Neutrophil (primary cell): Measurements from ENCODE around the gene PRKACB.

Experiments
- H3K27ac ChIP-seq: fragments of 200-600 bp; sonication (generic); 2 replicates; pipeline ENCODE4 v1.5.1; 2016; ENCODE audit warnings: mild to moderate bottlenecking, moderate library complexity
- H3K27me3 ChIP-seq: fragments of 200-600 bp; sonication (generic); 2 replicates; pipeline ENCODE4 v1.6.0; 2016; ENCODE audit warnings: mild to moderate bottlenecking
- H3K36me3 ChIP-seq: fragments of 200-600 bp; sonication (generic); 2 replicates; pipeline ENCODE4 v1.5.1; 2017
- H3K4me1 ChIP-seq, 2 experiments: fragments of 200-600 bp in 1 of 2; sonication (generic) in 1 of 2; 1 replicate in 1 of 2; 2 replicates in 1 of 2; pipeline versions ENCODE4 v1.5.1 to v1.6.1; 2013 to 2016; ENCODE audit warnings: low read depth in 1 of 2, low read length in 1 of 2, mild to moderate bottlenecking in 1 of 2, moderate library complexity in 1 of 2; ENCODE audit not compliant: control insufficient read depth in 1 of 2, insufficient read depth in 1 of 2
- H3K4me3 ChIP-seq, 2 experiments: fragments of 200-600 bp in 1 of 2; sonication (generic) in 1 of 2; 1 replicate in 1 of 2; 2 replicates in 1 of 2; pipeline ENCODE4 v1.5.1; 2013 to 2016; ENCODE audit warnings: low read depth in 1 of 2, low read length in 1 of 2, mild to moderate bottlenecking in 1 of 2, moderate library complexity in 1 of 2
- H3K9me3 ChIP-seq: fragments of 200-600 bp; sonication (generic); 2 replicates; pipeline ENCODE4 v1.5.1; 2016
- CTCF ChIP-seq: fragments of 200-600 bp; sonication (generic); IDR thresholded peaks from 2 replicates; pipeline ENCODE4 v1.5.1; 2016; ENCODE audit warnings: antibody characterized with exemption

The PRKACB gene

DNA sequence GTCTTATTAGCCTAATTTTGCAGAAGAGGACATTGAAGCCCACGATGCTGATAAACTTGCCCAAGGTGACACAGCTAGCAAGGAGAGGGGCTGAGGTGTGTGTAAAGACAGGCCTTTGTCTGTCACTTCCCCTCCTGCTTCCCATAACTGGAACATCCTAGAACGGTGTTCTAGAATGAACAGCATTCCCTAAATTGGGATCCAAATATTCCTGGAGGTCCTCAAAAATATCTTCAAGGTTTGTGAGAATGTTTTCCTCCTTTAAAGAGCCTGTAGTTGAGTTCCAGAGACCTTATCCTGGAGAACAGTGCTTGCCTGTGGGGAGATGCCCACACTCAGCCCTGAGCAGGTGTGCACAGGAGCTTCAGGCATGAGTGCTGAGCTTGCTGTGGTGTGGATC is 115.9 kb downstream of the PRKACB start:
- no peak for TF ChIP-seq CTCF
- Histone ChIP-seq H3K36me3 (no peaks in the 10 kb centered on the region), H3K9me3 (no peaks in the 10 kb centered on the region), H3K27ac (no peak overlapping the region), H3K4me1 (no peaks in the 10 kb centered on the region), H3K27me3 (no peaks in the 10 kb centered on the region), H3K4me3 (no peak overlapping the region)

DNA sequence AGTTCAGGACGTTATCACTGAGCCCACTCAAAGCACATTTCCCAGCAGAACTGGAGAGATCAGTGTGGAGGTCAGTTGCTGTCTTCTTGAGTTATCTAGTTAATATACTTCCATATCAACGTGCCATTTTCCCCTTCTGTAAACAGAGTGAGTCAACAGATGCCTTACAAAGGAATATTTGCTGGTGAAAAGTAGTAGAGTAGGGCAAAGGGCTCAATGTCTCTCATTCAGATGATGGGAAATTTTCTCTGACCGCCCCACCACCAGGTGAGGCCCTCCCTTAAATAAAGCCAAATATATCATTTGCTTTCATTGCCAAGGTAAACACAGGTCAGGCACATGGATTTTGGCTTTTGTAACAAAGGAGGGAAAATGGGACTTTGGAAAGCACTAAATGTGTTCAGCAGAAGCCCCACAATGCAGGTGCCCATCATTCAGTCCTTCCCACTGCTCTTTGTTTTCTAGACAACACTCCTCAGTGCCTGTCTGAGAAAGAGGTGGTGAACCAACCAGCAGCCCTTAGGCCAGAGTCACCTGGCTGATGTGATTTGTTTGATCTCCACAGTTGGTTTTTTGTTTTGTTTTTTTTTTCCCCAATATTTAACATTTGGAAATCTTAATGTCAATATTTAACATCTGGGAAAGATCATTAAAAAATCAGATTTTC is 116.9 kb downstream of the PRKACB start:
- no peaks in the 10 kb centered on the region for H3K27me3 ChIP-seq
- TF ChIP-seq CTCF = no peak
- no peak overlapping the region for H3K4me3 ChIP-seq
- no peaks in the 10 kb centered on the region for H3K4me1 ChIP-seq
- no peaks in the 10 kb centered on the region for H3K36me3 ChIP-seq
- no peaks in the 10 kb centered on the region for H3K9me3 ChIP-seq
- H3K27ac ChIP-seq = no peak overlapping the region

- no peak for TF ChIP-seq CTCF
- H3K9me3 ChIP-seq = no peaks in the 10 kb centered on the region
- no peaks in the 10 kb centered on the region for H3K36me3 ChIP-seq
- no peaks in the 10 kb centered on the region for H3K4me1 ChIP-seq
- H3K27ac ChIP-seq = no peak overlapping the region
- H3K27me3 ChIP-seq = no peaks in the 10 kb centered on the region
- no peak overlapping the region for H3K4me3 ChIP-seq
Measured at GRCh38 chr1:84264961-84265360, 120.9 kb downstream of the PRKACB start.

DNA sequence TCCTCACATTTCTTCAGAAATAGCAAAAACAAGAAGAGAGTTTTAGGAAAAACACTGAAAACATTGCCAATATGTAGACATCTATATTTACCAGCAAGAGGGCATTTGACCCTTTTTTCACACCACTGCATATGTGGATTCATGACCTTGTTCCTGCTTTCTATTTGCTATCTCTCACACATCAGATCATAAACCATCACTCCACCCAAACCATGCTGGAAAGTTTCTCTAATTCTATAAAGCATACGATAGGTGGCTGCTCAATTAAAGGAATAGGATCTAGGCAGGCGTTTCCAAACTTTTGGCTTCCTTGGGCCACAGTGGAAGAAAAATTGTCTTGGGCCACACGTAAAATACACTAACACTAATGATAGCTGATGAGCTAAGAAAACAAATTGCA is 121.8 kb downstream of the PRKACB start:
- no peaks in the 10 kb centered on the region for H3K9me3 ChIP-seq
- H3K27ac ChIP-seq = no peak overlapping the region
- no peaks in the 10 kb centered on the region for H3K4me1 ChIP-seq
- no peak for TF ChIP-seq CTCF
- H3K27me3 ChIP-seq = no peaks in the 10 kb centered on the region
- no peaks in the 10 kb centered on the region for H3K36me3 ChIP-seq
- no peak overlapping the region for H3K4me3 ChIP-seq

GRCh38 chr1:84266748-84267147 is 122.7 kb downstream of the PRKACB start:
- no peaks in the 10 kb centered on the region for H3K27me3 ChIP-seq
- peaks cover 0 to 7% of the 10 kb centered on the region in 2 experiments for H3K4me1 ChIP-seq
- H3K9me3 ChIP-seq = no peaks in the 10 kb centered on the region
- H3K4me3 ChIP-seq = no peak overlapping the region
- H3K27ac ChIP-seq = no peak overlapping the region
- TF ChIP-seq CTCF = no peak
- H3K36me3 ChIP-seq = no peaks in the 10 kb centered on the region
